Fibroblast of mammary gland (primary cell): ENCODE measurements around the gene TMEM269.
A peak's percentile ranks its signal among the peaks of the same experiment; 100 is the strongest.

Experiments
- DNase-seq: peaks from one replicate; pipeline ENCODE4 v3.0.0-alpha.2; 2010; ENCODE audit warnings: low read depth
- H3K4me3 ChIP-seq: 2 replicates; pipeline ENCODE4 v1.5.1; 2011; ENCODE audit warnings: low read depth, mild to moderate bottlenecking, low read length, moderate library complexity; ENCODE audit not compliant: control insufficient read depth
- CTCF ChIP-seq: conservative IDR thresholded peaks from 2 replicates; pipeline ENCODE4 v1.5.1; 2011; ENCODE audit warnings: low read depth, low read length, inconsistent platforms; ENCODE audit not compliant: control insufficient read depth, insufficient read depth

Gene TMEM269

GRCh38 chr1:42817976-42818375, 33.2 kb downstream of the TMEM269 start:
- no peak for TF ChIP-seq CTCF
- H3K4me3 ChIP-seq, result no peak overlapping the region
- no peak for DNase-seq

GRCh38 chr1:42820813-42821212, 36.0 kb downstream of the TMEM269 start:
- DNase-seq, result no peak
- no peak overlapping the region for H3K4me3 ChIP-seq
- TF ChIP-seq CTCF, result no peak

DNA sequence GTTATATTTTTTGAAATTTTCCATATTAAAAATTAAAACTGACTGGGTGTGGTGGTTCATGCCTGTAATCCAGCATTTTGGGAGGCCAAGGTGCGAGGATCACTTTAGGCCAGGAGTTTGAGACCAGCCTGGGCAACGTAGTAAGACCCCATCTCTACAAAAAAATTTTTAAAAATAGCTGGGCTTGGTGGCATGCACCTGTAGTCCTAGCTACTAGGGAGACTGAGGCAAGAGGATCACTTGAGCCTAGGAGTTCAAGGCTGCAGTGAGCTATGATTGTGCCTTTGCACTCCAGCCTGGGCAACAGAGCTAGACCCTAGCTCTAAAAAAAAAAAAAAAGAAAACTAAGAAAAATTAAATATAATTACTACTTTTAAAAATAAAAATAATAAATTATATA, 36.9 kb downstream of the TMEM269 start:
- DNase-seq, result no peak
- no peak for TF ChIP-seq CTCF
- H3K4me3 ChIP-seq, result no peak overlapping the region

DNA sequence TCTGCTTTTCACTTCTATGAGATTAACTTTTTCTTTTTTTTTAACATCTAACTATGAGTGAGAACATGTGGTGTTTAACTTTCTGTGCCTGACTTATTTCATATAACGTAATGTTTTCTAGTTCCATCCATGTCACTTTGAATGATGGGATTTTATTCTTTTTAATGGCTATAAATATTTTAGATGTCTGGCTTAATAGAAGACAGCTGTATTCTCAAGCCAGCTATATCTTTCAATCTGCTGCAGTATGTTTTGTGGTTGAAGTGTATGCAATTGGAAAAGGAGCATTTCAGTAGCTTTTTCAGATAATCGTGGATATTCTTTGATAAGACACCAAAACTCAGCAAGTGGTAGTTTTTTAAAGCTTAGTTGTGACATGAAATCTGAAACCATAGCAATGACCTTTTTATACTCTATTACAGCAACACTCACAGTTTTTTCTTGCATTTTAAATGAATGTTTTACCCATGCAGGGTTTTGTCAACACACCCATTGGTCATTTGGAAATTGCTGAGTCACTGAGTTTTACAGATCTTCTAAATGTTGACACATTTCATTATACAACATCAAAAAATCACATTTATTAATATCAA, 38.1 kb downstream of the TMEM269 start:
- DNase-seq, result peak; percentile 52
- TF ChIP-seq CTCF, result no peak
- H3K4me3 ChIP-seq, result no peak overlapping the region

- TF ChIP-seq CTCF, result no peak
- H3K4me3 ChIP-seq, result no peak overlapping the region
- DNase-seq, result no peak
Measured at GRCh38 chr1:42824481-42825035, 39.8 kb downstream of the TMEM269 start.

- H3K4me3 ChIP-seq, result no peak overlapping the region
- no peak for DNase-seq
- TF ChIP-seq CTCF, result no peak
Measured at GRCh38 chr1:42825036-42825851, 40.5 kb downstream of the TMEM269 start.
